ENCODE data around the gene PARD3.

PARD3 gene

GRCh38 chr10:34184939-34185386, 630.1 kb downstream of the PARD3 start:
- Histone ChIP-seq H3K4me1 (ENCODE audit: control insufficient read depth, low read length) (no peaks in the 10 kb centered on the region), H3K4me3 (ENCODE audit: low read length) (no peak overlapping the region), H3F3A (ENCODE audit: control insufficient read depth, insufficient read depth) (no peaks in the 10 kb centered on the region), H3K9me3 (ENCODE audit: control insufficient read depth, insufficient read depth, low read length) (no peaks in the 10 kb centered on the region), H3K79me2 (ENCODE audit: control insufficient read depth, low read length) (no peaks in the 10 kb centered on the region), H3K4me2 (ENCODE audit: low read length) (no peak overlapping the region), H3K27ac (ENCODE audit: low read depth, low read length) (no peak overlapping the region), H3K27me3 (ENCODE audit: control insufficient read depth, low read length) (no peaks in the 10 kb centered on the region), H3K36me3 (ENCODE audit: control insufficient read depth, low read length) (no peaks in the 10 kb centered on the region), H3K9me2 (replicated peaks; ENCODE audit: control insufficient read depth, low read length) (no peaks in the 10 kb centered on the region), H4K20me1 (ENCODE audit: control insufficient read depth, insufficient read depth, low read depth, low read length) (no peaks in the 10 kb centered on the region)
- TF ChIP-seq CTCF (IDR thresholded peaks at IDR 0.05; ENCODE audit: low read depth, low read length, poor library complexity, severe bottlenecking) (no peak), EZH2phosphoT487 (IDR thresholded peaks at IDR 0.05; ENCODE audit: borderline replicate concordance, low read length) (no peak)

GRCh38 chr10:34184397-34184796, 630.7 kb downstream of the PARD3 start:
- H3K4me1 ChIP-seq (ENCODE audit: control insufficient read depth, low read length) = no peaks in the 10 kb centered on the region
- H3K9me2 ChIP-seq (replicated peaks; ENCODE audit: control insufficient read depth, low read length) = no peaks in the 10 kb centered on the region
- H3K9me3 ChIP-seq (ENCODE audit: control insufficient read depth, insufficient read depth, low read length) = no peaks in the 10 kb centered on the region
- no peak overlapping the region for H3K27ac ChIP-seq (ENCODE audit: low read depth, low read length)
- H3K4me3 ChIP-seq (ENCODE audit: low read length) = no peak overlapping the region
- no peaks in the 10 kb centered on the region for H3F3A ChIP-seq (ENCODE audit: control insufficient read depth, insufficient read depth)
- no peaks in the 10 kb centered on the region for H4K20me1 ChIP-seq (ENCODE audit: control insufficient read depth, insufficient read depth, low read depth, low read length)
- no peak overlapping the region for H3K4me2 ChIP-seq (ENCODE audit: low read length)
- TF ChIP-seq EZH2phosphoT487 (IDR thresholded peaks at IDR 0.05; ENCODE audit: borderline replicate concordance, low read length) = no peak
- TF ChIP-seq CTCF (IDR thresholded peaks at IDR 0.05; ENCODE audit: low read depth, low read length, poor library complexity, severe bottlenecking) = no peak
- no peaks in the 10 kb centered on the region for H3K79me2 ChIP-seq (ENCODE audit: control insufficient read depth, low read length)
- H3K27me3 ChIP-seq (ENCODE audit: control insufficient read depth, low read length) = no peaks in the 10 kb centered on the region
- H3K36me3 ChIP-seq (ENCODE audit: control insufficient read depth, low read length) = no peaks in the 10 kb centered on the region

GRCh38 chr10:34183016-34183796, 631.9 kb downstream of the PARD3 start:
- Histone ChIP-seq H3K27me3 (ENCODE audit: control insufficient read depth, low read length) (no peaks in the 10 kb centered on the region), H3K4me3 (ENCODE audit: low read length) (no peak overlapping the region), H3F3A (ENCODE audit: control insufficient read depth, insufficient read depth) (no peaks in the 10 kb centered on the region), H3K79me2 (ENCODE audit: control insufficient read depth, low read length) (no peaks in the 10 kb centered on the region), H3K36me3 (ENCODE audit: control insufficient read depth, low read length) (no peaks in the 10 kb centered on the region), H3K4me1 (ENCODE audit: control insufficient read depth, low read length) (no peaks in the 10 kb centered on the region), H3K9me2 (replicated peaks; ENCODE audit: control insufficient read depth, low read length) (no peaks in the 10 kb centered on the region), H3K9me3 (ENCODE audit: control insufficient read depth, insufficient read depth, low read length) (no peaks in the 10 kb centered on the region), H4K20me1 (ENCODE audit: control insufficient read depth, insufficient read depth, low read depth, low read length) (no peaks in the 10 kb centered on the region), H3K27ac (ENCODE audit: low read depth, low read length) (no peak overlapping the region), H3K4me2 (ENCODE audit: low read length) (no peak overlapping the region)
- no peak for TF ChIP-seq CTCF (IDR thresholded peaks at IDR 0.05; ENCODE audit: low read depth, low read length, poor library complexity, severe bottlenecking)
- TF ChIP-seq EZH2phosphoT487 (IDR thresholded peaks at IDR 0.05; ENCODE audit: borderline replicate concordance, low read length) = no peak
